Measurements from ENCODE around the gene CLCN2.
A peak's percentile ranks its signal among the peaks of the same experiment; 100 is the strongest.

- no peak for TF ChIP-seq CTCF (IDR thresholded peaks at IDR 0.05; ENCODE audit: control extremely low read depth in 1 of 3, insufficient read depth in 1 of 3, low read depth in 1 of 3, low read length in 3 of 3)
- peak; percentile 83 to 86; a peak in 2 of 3 replicates for TF ChIP-seq POLR2A (IDR thresholded peaks at IDR 0.05; ENCODE audit: control extremely low read depth in 1 of 2, low read depth in 2 of 2, low read length in 2 of 2)
- no peak for TF ChIP-seq RAD21 (IDR thresholded peaks at IDR 0.05 in 1 of 2, conservative IDR thresholded peaks at IDR 0.05 in 1 of 2; ENCODE audit: low read depth in 2 of 2, low read length in 2 of 2)
- no peak for TF ChIP-seq BRCA1 (IDR thresholded peaks at IDR 0.05; ENCODE audit: low read depth, low read length)
- no peak for TF ChIP-seq EP300 (IDR thresholded peaks at IDR 0.05; ENCODE audit: borderline replicate concordance in 1 of 2, low read depth in 2 of 2, low read length in 2 of 2)
- TF ChIP-seq EZH2 (IDR thresholded peaks at IDR 0.05; ENCODE audit: low read depth, low read length, severe bottlenecking), result no peak
- TF ChIP-seq USF2 (IDR thresholded peaks at IDR 0.05; ENCODE audit: low read length), result peak; percentile 98
- TF ChIP-seq EGR1 (IDR thresholded peaks at IDR 0.05; ENCODE audit: borderline replicate concordance, low read depth, low read length), result peak; percentile 56; the same call in 1 of the 2 replicates
- no peak for TF ChIP-seq TEAD4 (IDR thresholded peaks at IDR 0.05; ENCODE audit: low read depth, low read length)
These were observed 47.1 kb downstream of the CLCN2 start, which contains the start of gene EIF4G1 for GRCh38 chr3:184314363-184314699.
